Ovary (tissue), 3 donors: ENCODE results near the gene PCBP3.

ENCODE experiments used
- POLR2A ChIP-seq: fragments of 450-650 bp; IDR thresholded peaks from one replicate; pipeline ENCODE4 v1.6.1; 2017; ENCODE audit warnings: antibody characterized with exemption, mild to moderate bottlenecking, moderate library complexity
- TF ChIP-seq, protein P1 (sequence below), 3 donors: fragments of 450-650 bp in 2 of 3; fragments of 200-600 bp in 1 of 3; IDR thresholded peaks; one replicate each; pipeline versions ENCODE4 v1.5.1 to v1.8.0; 2016 to 2022; ENCODE audit warnings: antibody characterized with exemption in 3 of 3, mild to moderate bottlenecking in 1 of 3
- donor health status: DM: no; HTN: no; CAD: no.

DNA sequence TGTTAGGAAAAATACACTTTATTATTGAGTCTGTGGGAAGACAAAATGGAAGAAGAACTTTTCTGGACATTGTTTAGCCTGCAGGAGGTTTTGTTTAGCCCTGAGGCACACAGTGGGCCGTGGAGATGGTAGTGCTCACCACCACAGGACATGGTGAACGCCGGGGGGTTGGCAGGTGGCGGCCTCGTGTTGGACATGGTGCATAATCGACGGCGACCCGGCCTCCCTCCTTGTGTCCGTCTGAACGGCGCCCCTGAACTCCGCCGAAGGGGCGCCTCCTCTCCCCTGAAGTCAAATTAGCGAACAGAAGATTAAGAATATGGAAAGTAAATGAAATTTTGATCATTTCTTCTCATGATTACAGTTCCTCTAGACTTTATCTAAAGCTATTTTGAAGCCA, 126.4 kb downstream of the PCBP3 start:
- TF ChIP-seq, protein P1, sequence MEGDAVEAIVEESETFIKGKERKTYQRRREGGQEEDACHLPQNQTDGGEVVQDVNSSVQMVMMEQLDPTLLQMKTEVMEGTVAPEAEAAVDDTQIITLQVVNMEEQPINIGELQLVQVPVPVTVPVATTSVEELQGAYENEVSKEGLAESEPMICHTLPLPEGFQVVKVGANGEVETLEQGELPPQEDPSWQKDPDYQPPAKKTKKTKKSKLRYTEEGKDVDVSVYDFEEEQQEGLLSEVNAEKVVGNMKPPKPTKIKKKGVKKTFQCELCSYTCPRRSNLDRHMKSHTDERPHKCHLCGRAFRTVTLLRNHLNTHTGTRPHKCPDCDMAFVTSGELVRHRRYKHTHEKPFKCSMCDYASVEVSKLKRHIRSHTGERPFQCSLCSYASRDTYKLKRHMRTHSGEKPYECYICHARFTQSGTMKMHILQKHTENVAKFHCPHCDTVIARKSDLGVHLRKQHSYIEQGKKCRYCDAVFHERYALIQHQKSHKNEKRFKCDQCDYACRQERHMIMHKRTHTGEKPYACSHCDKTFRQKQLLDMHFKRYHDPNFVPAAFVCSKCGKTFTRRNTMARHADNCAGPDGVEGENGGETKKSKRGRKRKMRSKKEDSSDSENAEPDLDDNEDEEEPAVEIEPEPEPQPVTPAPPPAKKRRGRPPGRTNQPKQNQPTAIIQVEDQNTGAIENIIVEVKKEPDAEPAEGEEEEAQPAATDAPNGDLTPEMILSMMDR (IDR thresholded peaks at IDR 0.05): no peak
- TF ChIP-seq POLR2A: no peak
